DND-41 (cell line): ENCODE measurements around the gene TTC24.

Source experiments
- EZH2 ChIP-seq: IDR thresholded peaks from 3 replicates; pipeline ENCODE4 v1.6.1; 2012; ENCODE audit warnings: borderline replicate concordance, low read depth, mild to moderate bottlenecking, moderate library complexity, low read length, inconsistent platforms; ENCODE audit not compliant: severe bottlenecking
- TF ChIP-seq, protein P1 (sequence below): IDR thresholded peaks from 2 replicates; pipeline ENCODE4 v1.5.1; 2012; ENCODE audit warnings: borderline replicate concordance, low read length, moderate library complexity, mild to moderate bottlenecking; ENCODE audit not compliant: poor library complexity, severe bottlenecking; ENCODE audit errors: extremely low read depth

DNA sequence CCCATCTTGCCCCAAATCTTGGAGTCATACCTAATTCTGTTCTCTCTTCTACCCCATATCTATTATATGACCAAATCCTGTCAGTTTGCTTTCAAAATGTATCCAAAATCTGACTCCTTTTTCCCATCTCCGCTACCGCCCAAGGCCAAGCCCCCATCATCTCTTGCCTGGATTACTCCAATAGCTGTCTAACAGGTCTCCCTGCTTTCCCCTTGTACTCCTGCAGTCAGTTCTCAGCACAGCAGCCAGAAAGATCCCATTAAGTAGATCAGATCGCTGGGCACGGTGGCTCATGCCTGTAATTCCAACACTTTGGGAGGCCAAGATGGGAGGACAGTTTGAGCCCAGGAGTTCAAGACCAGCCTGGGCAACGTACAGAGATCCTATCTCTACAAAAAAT lies 27.0 kb upstream of the TTC24 start:
- TF ChIP-seq, protein P1, sequence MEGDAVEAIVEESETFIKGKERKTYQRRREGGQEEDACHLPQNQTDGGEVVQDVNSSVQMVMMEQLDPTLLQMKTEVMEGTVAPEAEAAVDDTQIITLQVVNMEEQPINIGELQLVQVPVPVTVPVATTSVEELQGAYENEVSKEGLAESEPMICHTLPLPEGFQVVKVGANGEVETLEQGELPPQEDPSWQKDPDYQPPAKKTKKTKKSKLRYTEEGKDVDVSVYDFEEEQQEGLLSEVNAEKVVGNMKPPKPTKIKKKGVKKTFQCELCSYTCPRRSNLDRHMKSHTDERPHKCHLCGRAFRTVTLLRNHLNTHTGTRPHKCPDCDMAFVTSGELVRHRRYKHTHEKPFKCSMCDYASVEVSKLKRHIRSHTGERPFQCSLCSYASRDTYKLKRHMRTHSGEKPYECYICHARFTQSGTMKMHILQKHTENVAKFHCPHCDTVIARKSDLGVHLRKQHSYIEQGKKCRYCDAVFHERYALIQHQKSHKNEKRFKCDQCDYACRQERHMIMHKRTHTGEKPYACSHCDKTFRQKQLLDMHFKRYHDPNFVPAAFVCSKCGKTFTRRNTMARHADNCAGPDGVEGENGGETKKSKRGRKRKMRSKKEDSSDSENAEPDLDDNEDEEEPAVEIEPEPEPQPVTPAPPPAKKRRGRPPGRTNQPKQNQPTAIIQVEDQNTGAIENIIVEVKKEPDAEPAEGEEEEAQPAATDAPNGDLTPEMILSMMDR: no peak
- TF ChIP-seq EZH2: no peak
